Measurements from ENCODE around the gene ABTB1. TPM values are rescaled to one million over a fixed set of nuclear protein-coding genes. Genes with fewer than 3 reads are reported as not detected.

The ABTB1 gene
- total and polyA plus RNA-seq, 2 experiments from 2014 or later, result 3.7 to 5.7 TPM

DNA sequence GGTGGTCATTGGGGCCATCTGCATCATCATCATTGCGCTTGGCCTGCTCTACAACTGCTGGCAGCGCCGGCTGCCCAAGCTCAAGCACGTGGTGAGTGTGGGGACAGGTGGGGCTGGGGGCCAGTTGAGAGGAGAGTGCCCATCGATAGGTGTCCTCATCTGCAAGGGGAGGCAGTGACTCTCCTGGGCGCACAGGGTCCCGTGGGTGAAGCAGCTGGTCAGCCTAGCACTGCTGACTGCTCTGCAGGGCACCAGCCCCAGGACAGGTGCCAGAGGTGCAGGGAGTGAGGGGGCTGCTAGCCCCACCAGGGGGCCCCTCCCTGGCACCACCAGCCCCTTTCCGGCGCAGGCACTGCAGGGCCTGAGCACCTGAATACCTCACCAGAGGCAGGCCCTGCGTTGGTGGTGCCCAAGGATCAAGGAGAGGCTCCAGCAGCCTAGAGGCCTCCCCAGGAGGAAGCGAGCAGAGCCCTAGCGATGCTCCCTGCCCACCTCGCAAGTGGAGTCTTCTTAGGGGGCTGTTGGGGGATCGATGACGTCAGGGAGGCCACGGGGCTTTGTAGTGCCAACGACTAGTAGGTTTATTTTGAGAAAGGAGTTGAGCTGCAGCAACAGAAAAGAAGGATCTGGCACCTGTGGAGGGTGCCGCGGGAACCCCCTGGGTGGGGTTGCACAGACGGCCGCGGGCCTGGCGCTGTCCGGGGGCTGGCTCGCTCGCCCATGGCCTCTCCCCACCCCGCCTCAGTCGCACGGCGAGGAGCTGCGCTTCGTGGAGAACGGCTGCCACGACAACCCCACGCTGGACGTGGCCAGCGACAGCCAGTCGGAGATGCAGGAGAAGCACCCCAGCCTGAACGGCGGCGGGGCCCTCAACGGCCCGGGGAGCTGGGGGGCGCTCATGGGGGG is 976 bp upstream of the ABTB1 start:
- ATAC-seq, result peak; percentile 12
- Histone ChIP-seq H3K4me1 (ENCODE audit: insufficient read depth) (peaks cover 5% of the 10 kb centered on the region; the same call in 1 of the 2 replicates), H3K27me3 (ENCODE audit: insufficient read depth) (no peaks in the 10 kb centered on the region), H3F3A (replicated peaks; ENCODE audit: low read depth) (no peaks in the 10 kb centered on the region), H3K27ac (ENCODE audit: low read depth) (no peak overlapping the region), H4K20me1 (replicated peaks; ENCODE audit: insufficient read depth) (no peaks in the 10 kb centered on the region), H2AFZ (peak overlapping the region; percentile 85), H3K4me2 (peak overlapping the region; percentile 95), H3K4me3 (peak overlapping the region; percentile 72), H3K9me2 (ENCODE audit: insufficient read depth) (no peaks in the 10 kb centered on the region), H3K79me2 (replicated peaks; ENCODE audit: insufficient read depth) (no peaks in the 10 kb centered on the region), H3K36me3 (ENCODE audit: insufficient read depth) (no peaks in the 10 kb centered on the region)
- DNase-seq (ENCODE audit: low spot score), result peak; percentile 32
- Mint-ChIP-seq H3K36me3 (ENCODE audit: low read depth) (peaks cover 3% of the 10 kb centered on the region; the same call in 1 of the 3 replicates), H3K9me3 (peaks cover 5% of the 10 kb centered on the region; the same call in 2 of the 3 replicates), H3K27me3 (ENCODE audit: insufficient read depth, low read depth, poor library complexity) (peaks cover 11% of the 10 kb centered on the region), H3K4me1 (peaks cover 17% of the 10 kb centered on the region), H3K4me3 (peak overlapping the region; percentile 76), H3K27ac (no peak overlapping the region; the same call in 1 of the 2 replicates)
- no peak for TF ChIP-seq REST (IDR thresholded peaks at IDR 0.05; ENCODE audit: unreplicated experiment)
- TF ChIP-seq CREB1 (CRISPR knock-in tag; IDR thresholded peaks at IDR 0.05; ENCODE audit: low read depth), result peak; percentile 64

DNA sequence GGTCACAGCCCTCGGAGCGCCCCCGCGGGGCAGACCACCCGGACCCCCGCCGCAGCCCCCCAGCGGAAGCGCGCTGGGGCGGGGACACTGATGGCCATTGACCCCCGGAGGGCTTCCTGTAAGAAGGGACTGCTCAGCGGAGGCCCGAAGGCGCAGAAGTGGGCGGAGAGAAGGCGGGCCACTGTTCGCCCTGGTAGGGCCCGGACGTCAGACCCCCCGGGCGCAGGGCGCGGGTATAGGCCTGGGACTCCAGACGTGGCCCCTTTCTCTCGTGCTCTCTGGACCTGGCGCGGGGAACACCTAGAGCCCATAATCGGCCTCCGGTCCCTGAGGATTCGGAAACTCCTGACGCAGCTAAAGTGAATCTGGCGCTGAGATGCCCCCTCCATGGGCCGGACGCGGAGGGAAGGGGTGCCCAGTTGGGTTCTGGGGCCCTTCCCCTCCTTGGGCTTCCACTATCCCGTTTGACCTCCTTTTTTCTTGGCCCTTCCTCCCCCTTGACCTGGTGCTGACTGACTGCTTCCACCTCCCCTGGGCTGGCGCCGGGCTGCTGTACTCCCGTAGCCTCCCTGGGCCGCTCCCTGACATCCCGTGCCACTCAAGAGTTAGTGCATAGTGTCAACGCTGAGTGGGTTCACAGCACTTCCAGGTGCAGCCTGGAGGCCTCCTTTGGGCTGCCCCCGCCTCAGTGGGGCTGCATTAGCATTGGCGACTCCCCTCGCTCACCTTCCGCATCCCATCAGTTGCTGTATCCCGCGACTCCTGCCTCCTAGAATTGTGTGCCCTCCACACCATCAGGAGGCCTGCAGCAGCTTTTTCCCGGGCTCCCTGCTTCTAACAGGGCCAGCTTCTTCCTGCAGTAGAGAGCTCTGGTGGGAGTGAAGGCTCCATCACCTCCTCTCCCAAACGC is 694 bp downstream of the ABTB1 start:
- no peaks in the 10 kb centered on the region for H3K79me2 ChIP-seq (replicated peaks; ENCODE audit: insufficient read depth)
- H3K9me2 ChIP-seq (ENCODE audit: insufficient read depth), result no peaks in the 10 kb centered on the region
- no peaks in the 10 kb centered on the region for H4K20me1 ChIP-seq (replicated peaks; ENCODE audit: insufficient read depth)
- TF ChIP-seq CREB1 (CRISPR knock-in tag; IDR thresholded peaks at IDR 0.05; ENCODE audit: low read depth), result peak; percentile 48
- TF ChIP-seq EZH2 (IDR thresholded peaks at IDR 0.05; ENCODE audit: low read depth, unreplicated experiment), result no peak
- no peak for TF ChIP-seq ZNF462 (CRISPR knock-in tag; IDR thresholded peaks at IDR 0.05)
- TF ChIP-seq EZH2phosphoT487 (IDR thresholded peaks at IDR 0.05; ENCODE audit: unreplicated experiment), result no peak
- TF ChIP-seq POLR2AphosphoS5 (IDR thresholded peaks at IDR 0.05; ENCODE audit: low read depth), result no peak; the same call in 1 of the 2 replicates
- ATAC-seq, result peak; percentile 47
- no peaks in the 10 kb centered on the region for H3K36me3 ChIP-seq (ENCODE audit: insufficient read depth)
- peak overlapping the region; percentile 83 for H3K4me3 ChIP-seq
- H3F3A ChIP-seq (replicated peaks; ENCODE audit: low read depth), result no peaks in the 10 kb centered on the region
- H3K27me3 Mint-ChIP-seq (ENCODE audit: insufficient read depth, low read depth, poor library complexity), result peaks cover 14% of the 10 kb centered on the region
- H3K4me3 Mint-ChIP-seq, result peak overlapping the region; percentile 87
- peaks cover 5% of the 10 kb centered on the region; the same call in 2 of the 3 replicates for H3K9me3 Mint-ChIP-seq
- peak overlapping the region; percentile 26; the same call in 1 of the 2 replicates for H3K27ac ChIP-seq (ENCODE audit: low read depth)
- peak overlapping the region; percentile 91 for H3K4me2 ChIP-seq
- no peaks in the 10 kb centered on the region for H3K27me3 ChIP-seq (ENCODE audit: insufficient read depth)
- no peaks in the 10 kb centered on the region; the same call in 2 of the 3 replicates for H3K36me3 Mint-ChIP-seq (ENCODE audit: low read depth)
- peaks cover 5% of the 10 kb centered on the region; the same call in 1 of the 2 replicates for H3K4me1 ChIP-seq (ENCODE audit: insufficient read depth)
- peak overlapping the region; percentile 89 for H2AFZ ChIP-seq
- no peak overlapping the region for H3K27ac Mint-ChIP-seq
- peaks cover 17% of the 10 kb centered on the region for H3K4me1 Mint-ChIP-seq
- peak; percentile 48 for DNase-seq (ENCODE audit: low spot score)
